ENCODE measurements around the gene FFAR4.

- TF ChIP-seq POLR2AphosphoS5 (IDR thresholded peaks at IDR 0.05; ENCODE audit: low read depth, low read length) (no peak), POLR2A (IDR thresholded peaks at IDR 0.05; ENCODE audit: low read depth, low read length) (no peak)
Observed at GRCh38 chr10:93615576-93616235, 49.2 kb downstream of the FFAR4 start.

All from GM12892 (cell line).